Transverse colon (tissue), 3 donors: ENCODE results near the gene NECTIN4.

Source experiments
- POLR2A ChIP-seq: fragments of 450-650 bp; IDR thresholded peaks from one replicate; pipeline ENCODE4 v1.6.1; 2016; ENCODE audit warnings: antibody characterized with exemption, mild to moderate bottlenecking, moderate library complexity
- TF ChIP-seq, protein P1 (sequence below), 5 experiments: fragments of 200-600 bp in 3 of 5; fragments of 450-650 bp in 2 of 5; sonication (generic) in 3 of 5; IDR thresholded peaks; 1 replicate in 2 of 5; 2 replicates in 3 of 5; pipeline ENCODE4 v1.5.1; 2016 to 2017; ENCODE audit warnings: antibody characterized with exemption in 5 of 5, inconsistent platforms in 3 of 5, mild to moderate bottlenecking in 2 of 5, moderate library complexity in 1 of 5

GRCh38 chr1:161068306-161069234 lies 20.8 kb downstream of the NECTIN4 start:
- TF ChIP-seq, protein P1, sequence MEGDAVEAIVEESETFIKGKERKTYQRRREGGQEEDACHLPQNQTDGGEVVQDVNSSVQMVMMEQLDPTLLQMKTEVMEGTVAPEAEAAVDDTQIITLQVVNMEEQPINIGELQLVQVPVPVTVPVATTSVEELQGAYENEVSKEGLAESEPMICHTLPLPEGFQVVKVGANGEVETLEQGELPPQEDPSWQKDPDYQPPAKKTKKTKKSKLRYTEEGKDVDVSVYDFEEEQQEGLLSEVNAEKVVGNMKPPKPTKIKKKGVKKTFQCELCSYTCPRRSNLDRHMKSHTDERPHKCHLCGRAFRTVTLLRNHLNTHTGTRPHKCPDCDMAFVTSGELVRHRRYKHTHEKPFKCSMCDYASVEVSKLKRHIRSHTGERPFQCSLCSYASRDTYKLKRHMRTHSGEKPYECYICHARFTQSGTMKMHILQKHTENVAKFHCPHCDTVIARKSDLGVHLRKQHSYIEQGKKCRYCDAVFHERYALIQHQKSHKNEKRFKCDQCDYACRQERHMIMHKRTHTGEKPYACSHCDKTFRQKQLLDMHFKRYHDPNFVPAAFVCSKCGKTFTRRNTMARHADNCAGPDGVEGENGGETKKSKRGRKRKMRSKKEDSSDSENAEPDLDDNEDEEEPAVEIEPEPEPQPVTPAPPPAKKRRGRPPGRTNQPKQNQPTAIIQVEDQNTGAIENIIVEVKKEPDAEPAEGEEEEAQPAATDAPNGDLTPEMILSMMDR (IDR thresholded peaks at IDR 0.05): no peak
- no peak for TF ChIP-seq POLR2A
